HCT116 (cell line): ENCODE data around the gene ADCY1. TPM values are rescaled to one million over a fixed set of nuclear protein-coding genes. Genes with fewer than 3 reads are reported as not detected.

Source experiments
- ATAC-seq: fragments of 200-7000 bp; cut with Tn5 transposase; 2 replicates; pipeline ENCODE4 v1.9.1; 2020; ENCODE audit warnings: mild to moderate bottlenecking, moderate library complexity
- BruUV-seq: library from RNA; stranded (reverse); fragments of 400-500 nt; replicated peaks from 2 replicates; lab custom pipeline; 2021; lab: Mats Ljungman, UMichigan
- CTCF ChIA-PET: fragments of 300-600 bp; sonication (Branson Sonifier 250); formaldehyde crosslinking; loops from one replicate; lab custom pipeline; 2021; ENCODE audit warnings: antibody characterized with exemption; lab: Charles Lee
- POLR2A ChIA-PET: fragments of 300-600, 350-600 bp; sonication (Branson Sonifier 250); formaldehyde crosslinking; loops from one replicate; lab custom pipeline; 2021; ENCODE audit warnings: antibody characterized with exemption; lab: Charles Lee
- RAD21 ChIA-PET, 2 experiments: fragments of 300-600 bp; sonication (Branson Sonifier 250); formaldehyde crosslinking; loops; one replicate each; lab custom pipeline; 2023; ENCODE audit warnings: low total read pairs in 2 of 2; ENCODE audit not compliant: uncharacterized antibody in 2 of 2, unreplicated experiment in 2 of 2, low non-redundant PET in 1 of 2; lab: Charles Lee
- DNase-seq: peaks from one replicate; pipeline ENCODE4 v3.0.0-alpha.2; 2010; ENCODE audit warnings: low read depth, low spot score
- H2AFZ ChIP-seq: fragments of 200-600 bp; shearing (Covaris generic), sonication (generic); 2 replicates; pipeline ENCODE4 v1.6.1; 2017; ENCODE audit warnings: low read depth, mixed run types, mixed read lengths, antibody characterized with exemption, low read length; ENCODE audit not compliant: poor library complexity, severe bottlenecking
- H3K27ac ChIP-seq: 2 replicates; pipeline ENCODE4 v1.5.1; 2012; ENCODE audit warnings: low read depth, low read length
- H3K27me3 ChIP-seq: fragments of 200-600 bp; sonication (generic); 2 replicates; pipeline ENCODE4 v1.6.1; 2016; ENCODE audit warnings: mixed run types, low read length, mixed read lengths; ENCODE audit not compliant: insufficient read depth
- H3K36me3 ChIP-seq, 2 experiments: fragments of 200-500 bp in 1 of 2; fragments of 200-600 bp in 1 of 2; sonication (Bioruptor generic) in 1 of 2; sonication (generic) in 1 of 2; 2 replicates each; pipeline versions ENCODE4 v1.5.1 to v1.6.1; 2014 to 2016; ENCODE audit warnings: low read length in 2 of 2, inconsistent platforms in 1 of 2, mixed read lengths in 1 of 2, mixed run types in 1 of 2; ENCODE audit not compliant: insufficient read depth in 2 of 2, control insufficient read depth in 1 of 2
- H3K4me1 ChIP-seq, 2 experiments: fragments of 200-600 bp in 1 of 2; sonication (generic) in 1 of 2; 2 replicates each; pipeline versions ENCODE4 v1.5.1 to v1.6.1; 2012 to 2017; ENCODE audit warnings: low read length in 2 of 2, inconsistent platforms in 1 of 2, mild to moderate bottlenecking in 1 of 2, mixed read lengths in 1 of 2, mixed run types in 1 of 2, moderate library complexity in 1 of 2; ENCODE audit not compliant: insufficient read depth in 2 of 2, control insufficient read depth in 1 of 2
- H3K4me2 ChIP-seq: fragments of 200-600 bp; sonication (generic); 2 replicates; pipeline ENCODE4 v1.6.1; 2017; ENCODE audit warnings: mixed run types, low read length, mixed read lengths
- H3K4me3 ChIP-seq, 2 experiments: fragments of 200-600 bp in 1 of 2; sonication (generic) in 1 of 2; replicated peaks in 1 of 2; 2 replicates each; pipeline ENCODE4 v1.5.1; 2011 to 2016; ENCODE audit warnings: low read length in 2 of 2, control low read depth in 1 of 2, low read depth in 1 of 2, mild to moderate bottlenecking in 1 of 2, mixed read lengths in 1 of 2, mixed run types in 1 of 2
- H3K79me2 ChIP-seq: fragments of 200-600 bp; sonication (generic); 2 replicates; pipeline ENCODE4 v1.6.1; 2017; ENCODE audit warnings: mild to moderate bottlenecking, mixed run types, low read length, moderate library complexity, mixed read lengths; ENCODE audit not compliant: insufficient read depth
- H3K9ac ChIP-seq: fragments of 200-600 bp; sonication (generic); 2 replicates; pipeline ENCODE4 v1.6.1; 2016; ENCODE audit warnings: low read length, mixed read lengths
- H3K9me2 ChIP-seq: fragments of 200-600 bp; sonication (generic), shearing (Covaris generic); 2 replicates; pipeline ENCODE4 v1.6.1; 2017; ENCODE audit warnings: mixed run types, mild to moderate bottlenecking, moderate library complexity; ENCODE audit not compliant: insufficient read depth
- H3K9me3 ChIP-seq, 2 experiments: fragments of 200-500 bp in 1 of 2; fragments of 200-600 bp in 1 of 2; sonication (Bioruptor generic) in 1 of 2; sonication (generic) in 1 of 2; 2 replicates each; pipeline ENCODE4 v1.6.1; 2014 to 2017; ENCODE audit warnings: low read length in 2 of 2, mixed read lengths in 2 of 2, inconsistent platforms in 1 of 2, low read depth in 1 of 2, mild to moderate bottlenecking in 1 of 2, mixed run types in 1 of 2, moderate library complexity in 1 of 2; ENCODE audit not compliant: control insufficient read depth in 1 of 2, insufficient read depth in 1 of 2
- H4K20me1 ChIP-seq: fragments of 200-600 bp; sonication (generic), shearing (Covaris generic); 2 replicates; pipeline ENCODE4 v1.6.1; 2017; ENCODE audit warnings: mixed run types, mild to moderate bottlenecking, moderate library complexity; ENCODE audit not compliant: insufficient read depth
- CBX3 ChIP-seq: IDR thresholded peaks from 2 replicates; pipeline ENCODE4 v1.6.1; 2012; ENCODE audit warnings: low read depth
- CEBPB ChIP-seq: IDR thresholded peaks from 2 replicates; pipeline ENCODE4 v1.6.1; 2012; ENCODE audit warnings: low read depth
- FOSL1 ChIP-seq: IDR thresholded peaks from 2 replicates; pipeline ENCODE4 v1.6.1; 2012; ENCODE audit warnings: low read depth
- JUND ChIP-seq: IDR thresholded peaks from 2 replicates; pipeline ENCODE4 v1.6.1; 2012
- POLR2A ChIP-seq: IDR thresholded peaks from 2 replicates; pipeline ENCODE4 v1.7.0; 2011; ENCODE audit warnings: borderline replicate concordance; ENCODE audit not compliant: insufficient read depth, insufficient read length; ENCODE audit errors: extremely low read depth
- POLR2AphosphoS5 ChIP-seq: IDR thresholded peaks from 2 replicates; pipeline ENCODE4 v1.6.1; 2011; ENCODE audit warnings: mild to moderate bottlenecking, low read depth, low read length, moderate library complexity
- SIN3A ChIP-seq: IDR thresholded peaks from 2 replicates; pipeline ENCODE4 v1.6.1; 2012; ENCODE audit warnings: low read depth
- SP1 ChIP-seq: IDR thresholded peaks from 2 replicates; pipeline ENCODE4 v1.6.1; 2012; ENCODE audit warnings: low read depth
- SRF ChIP-seq: IDR thresholded peaks from 2 replicates; pipeline ENCODE4 v1.6.1; 2012; ENCODE audit warnings: low read depth
- TCF7L2 ChIP-seq: IDR thresholded peaks from 2 replicates; pipeline ENCODE4 v1.7.0; 2011; ENCODE audit warnings: borderline replicate concordance, inconsistent platforms; ENCODE audit not compliant: insufficient read depth, insufficient read length; ENCODE audit errors: extremely low read depth
- YY1 ChIP-seq: IDR thresholded peaks from 2 replicates; pipeline ENCODE4 v1.6.1; 2011; ENCODE audit warnings: low read length, low read depth, moderate library complexity, mild to moderate bottlenecking; ENCODE audit not compliant: insufficient replicate concordance; ENCODE audit errors: extremely low read depth
- ZFX ChIP-seq: fragments of 450-650 bp; IDR thresholded peaks from 2 replicates; pipeline ENCODE4 v1.6.1; 2017
- ZNF274 ChIP-seq: fragments of 200-500 bp; sonication (Bioruptor generic); IDR thresholded peaks from 2 replicates; pipeline ENCODE4 v1.6.1; 2014; ENCODE audit warnings: mild to moderate bottlenecking, low read depth, low read length, inconsistent platforms
- intact Hi-C: fragments of 100-400 bp; cut with micrococcal nuclease; formaldehyde crosslinking; loops from 2 replicates; pipeline ENCODE4 v1.10.0; 2022
- total RNA-seq: library from RNA; stranded (reverse); gene quantifications from one replicate; pipeline ENCODE4 v1.2.1, GENCODE V29; 2021; ENCODE audit not compliant: unreplicated experiment
- TF ChIP-seq, protein P1 (sequence below): IDR thresholded peaks from 2 replicates; pipeline ENCODE4 v1.6.1; 2011; ENCODE audit warnings: mild to moderate bottlenecking, low read length, moderate library complexity; ENCODE audit not compliant: insufficient replicate concordance; ENCODE audit errors: extremely low read depth
- TF ChIP-seq, protein P2 (sequence below): IDR thresholded peaks from 2 replicates; pipeline ENCODE4 v1.6.1; 2012
- TF ChIP-seq, protein P3 (sequence below): IDR thresholded peaks from 2 replicates; pipeline ENCODE4 v1.6.1; 2012
- TF ChIP-seq, protein P4 (sequence below), 3 experiments: fragments of 200-600 bp in 1 of 3; sonication (generic) in 1 of 3; IDR thresholded peaks in 2 of 3; conservative IDR thresholded peaks in 1 of 3; 2 replicates each; pipeline ENCODE4 v1.5.1; 2012 to 2017; ENCODE audit warnings: low read depth in 2 of 3, low read length in 2 of 3, antibody characterized with exemption in 1 of 3, borderline replicate concordance in 1 of 3, control low read depth in 1 of 3, mild to moderate bottlenecking in 1 of 3, mixed read lengths in 1 of 3, mixed run types in 1 of 3, moderate library complexity in 1 of 3; ENCODE audit not compliant: insufficient read depth in 1 of 3

ADCY1 gene
- total RNA-seq, 1 experiment from 2014 or later = 0.05 TPM

DNA sequence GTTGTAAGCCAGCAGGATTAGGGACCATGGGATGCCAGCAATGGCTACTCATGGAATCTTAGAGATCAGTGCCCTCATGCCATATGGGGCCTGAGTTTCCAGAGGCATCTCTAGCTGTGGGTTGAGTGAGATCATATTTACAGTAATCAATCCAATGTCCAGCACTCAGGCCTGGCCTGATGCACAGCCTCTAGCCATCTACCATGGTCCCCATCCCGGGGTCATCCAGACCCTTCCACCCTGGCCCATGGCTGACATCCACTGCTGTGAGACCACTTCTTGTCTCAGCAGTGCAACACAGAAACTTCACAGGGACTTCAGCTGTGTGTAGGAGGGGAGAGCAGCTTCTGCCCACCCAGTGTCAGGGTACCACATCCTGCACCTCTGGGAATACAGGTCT lies 6.5 kb upstream of the ADCY1 start (continued):
- TF ChIP-seq, protein P1, sequence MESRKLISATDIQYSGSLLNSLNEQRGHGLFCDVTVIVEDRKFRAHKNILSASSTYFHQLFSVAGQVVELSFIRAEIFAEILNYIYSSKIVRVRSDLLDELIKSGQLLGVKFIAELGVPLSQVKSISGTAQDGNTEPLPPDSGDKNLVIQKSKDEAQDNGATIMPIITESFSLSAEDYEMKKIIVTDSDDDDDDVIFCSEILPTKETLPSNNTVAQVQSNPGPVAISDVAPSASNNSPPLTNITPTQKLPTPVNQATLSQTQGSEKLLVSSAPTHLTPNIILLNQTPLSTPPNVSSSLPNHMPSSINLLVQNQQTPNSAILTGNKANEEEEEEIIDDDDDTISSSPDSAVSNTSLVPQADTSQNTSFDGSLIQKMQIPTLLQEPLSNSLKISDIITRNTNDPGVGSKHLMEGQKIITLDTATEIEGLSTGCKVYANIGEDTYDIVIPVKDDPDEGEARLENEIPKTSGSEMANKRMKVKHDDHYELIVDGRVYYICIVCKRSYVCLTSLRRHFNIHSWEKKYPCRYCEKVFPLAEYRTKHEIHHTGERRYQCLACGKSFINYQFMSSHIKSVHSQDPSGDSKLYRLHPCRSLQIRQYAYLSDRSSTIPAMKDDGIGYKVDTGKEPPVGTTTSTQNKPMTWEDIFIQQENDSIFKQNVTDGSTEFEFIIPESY = no peak
- TF ChIP-seq SIN3A (no peak), YY1 (no peak), CBX3 (no peak), JUND (no peak)
- TF ChIP-seq, protein P2, sequence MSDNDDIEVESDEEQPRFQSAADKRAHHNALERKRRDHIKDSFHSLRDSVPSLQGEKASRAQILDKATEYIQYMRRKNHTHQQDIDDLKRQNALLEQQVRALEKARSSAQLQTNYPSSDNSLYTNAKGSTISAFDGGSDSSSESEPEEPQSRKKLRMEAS = no peak
- TF ChIP-seq, protein P3, sequence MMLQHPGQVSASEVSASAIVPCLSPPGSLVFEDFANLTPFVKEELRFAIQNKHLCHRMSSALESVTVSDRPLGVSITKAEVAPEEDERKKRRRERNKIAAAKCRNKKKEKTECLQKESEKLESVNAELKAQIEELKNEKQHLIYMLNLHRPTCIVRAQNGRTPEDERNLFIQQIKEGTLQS = no peak

DNA sequence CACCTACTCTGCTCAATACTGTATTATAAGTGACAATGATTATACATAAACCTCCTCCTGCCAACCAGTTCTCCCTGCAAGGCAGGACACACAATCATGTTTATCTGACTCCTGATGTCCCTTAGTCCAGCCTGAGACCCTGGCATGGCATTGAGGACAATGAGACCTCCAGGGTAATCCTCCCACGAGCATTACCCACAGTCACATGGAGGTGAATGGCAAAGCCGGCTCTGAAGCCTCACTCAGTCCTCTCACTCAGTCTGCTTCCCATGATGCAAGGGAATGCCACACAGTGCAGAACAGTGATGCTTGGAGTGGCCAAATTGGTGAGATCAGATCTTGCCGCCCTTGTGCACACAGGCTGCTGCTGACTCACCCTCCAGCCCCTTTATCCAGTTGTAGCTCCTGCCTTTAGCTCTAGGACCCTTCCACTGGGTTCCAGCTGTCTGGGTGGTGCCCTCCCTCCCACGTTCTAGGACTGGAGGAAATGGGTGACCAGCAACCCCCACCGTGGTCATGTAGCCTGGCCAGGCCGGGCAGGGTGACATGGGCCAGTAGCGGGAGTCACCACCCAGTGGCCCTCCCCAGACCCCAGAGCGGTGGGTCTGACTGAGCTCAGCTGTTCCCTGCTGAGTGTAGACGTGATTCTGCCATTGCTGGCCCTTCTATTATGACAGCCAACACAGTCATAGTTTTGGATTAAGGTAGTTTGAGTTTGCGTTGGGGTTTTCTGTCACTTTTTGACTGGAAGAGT lies 5.5 kb upstream of the ADCY1 start:
- RAD21 ChIA-PET = no interaction called here
- no peak for TF ChIP-seq POLR2AphosphoS5
- no peak for TF ChIP-seq SRF
- no peak for TF ChIP-seq ZNF274
- TF ChIP-seq CEBPB = no peak
- TF ChIP-seq POLR2A = no peak
- no peak for TF ChIP-seq FOSL1
- no peak for TF ChIP-seq YY1
- no peak for TF ChIP-seq JUND
- no peak for TF ChIP-seq SIN3A
- TF ChIP-seq ZFX = no peak
- TF ChIP-seq SP1 = no peak
- no peak for TF ChIP-seq TCF7L2
- TF ChIP-seq CBX3 = no peak
- TF ChIP-seq, protein P4, sequence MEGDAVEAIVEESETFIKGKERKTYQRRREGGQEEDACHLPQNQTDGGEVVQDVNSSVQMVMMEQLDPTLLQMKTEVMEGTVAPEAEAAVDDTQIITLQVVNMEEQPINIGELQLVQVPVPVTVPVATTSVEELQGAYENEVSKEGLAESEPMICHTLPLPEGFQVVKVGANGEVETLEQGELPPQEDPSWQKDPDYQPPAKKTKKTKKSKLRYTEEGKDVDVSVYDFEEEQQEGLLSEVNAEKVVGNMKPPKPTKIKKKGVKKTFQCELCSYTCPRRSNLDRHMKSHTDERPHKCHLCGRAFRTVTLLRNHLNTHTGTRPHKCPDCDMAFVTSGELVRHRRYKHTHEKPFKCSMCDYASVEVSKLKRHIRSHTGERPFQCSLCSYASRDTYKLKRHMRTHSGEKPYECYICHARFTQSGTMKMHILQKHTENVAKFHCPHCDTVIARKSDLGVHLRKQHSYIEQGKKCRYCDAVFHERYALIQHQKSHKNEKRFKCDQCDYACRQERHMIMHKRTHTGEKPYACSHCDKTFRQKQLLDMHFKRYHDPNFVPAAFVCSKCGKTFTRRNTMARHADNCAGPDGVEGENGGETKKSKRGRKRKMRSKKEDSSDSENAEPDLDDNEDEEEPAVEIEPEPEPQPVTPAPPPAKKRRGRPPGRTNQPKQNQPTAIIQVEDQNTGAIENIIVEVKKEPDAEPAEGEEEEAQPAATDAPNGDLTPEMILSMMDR (IDR thresholded peaks at IDR 0.05 in 2 of 3, conservative IDR thresholded peaks at IDR 0.05 in 1 of 3; ENCODE audit: borderline replicate concordance in 1 of 3, insufficient read depth in 1 of 3, low read depth in 2 of 3, low read length in 2 of 3) = no peak

More for the DNA sequence above, 5.5 kb upstream of the ADCY1 start:
- Histone ChIP-seq H3K9me3 (no peaks in the 10 kb centered on the region), H3K9ac (no peak overlapping the region), H3K27ac (no peak overlapping the region), H2AFZ (no peak overlapping the region), H3K4me1 (no peaks in the 10 kb centered on the region), H4K20me1 (no peaks in the 10 kb centered on the region), H3K4me3 (no peak overlapping the region), H3K79me2 (no peaks in the 10 kb centered on the region), H3K4me2 (no peak overlapping the region), H3K27me3 (peaks cover 64% of the 10 kb centered on the region), H3K36me3 (no peaks in the 10 kb centered on the region), H3K9me2 (no peaks in the 10 kb centered on the region)
- CTCF ChIA-PET = no interaction called here
- no peak for DNase-seq
- intact Hi-C loops = no loop called here
- ATAC-seq = no peak
- no TSS peak for BruUV-seq
- POLR2A ChIA-PET = no interaction called here
